ENCODE results near the gene FOSL2.

FOSL2 gene

GRCh38 chr2:28397043-28397381 is 4.4 kb downstream of the FOSL2 start:
- no peak for DNase-seq

- no peak for DNase-seq
Measured at GRCh38 chr2:28398101-28398834, 5.6 kb downstream of the FOSL2 start.

GRCh38 chr2:28399289-28399688 is 6.6 kb downstream of the FOSL2 start:
- no peak for DNase-seq

GRCh38 chr2:28399956-28400355 is 7.3 kb downstream of the FOSL2 start:
- no peak for DNase-seq

- no peak for DNase-seq
Measured at GRCh38 chr2:28400419-28400818, 7.8 kb downstream of the FOSL2 start.

- DNase-seq: no peak
Measured at GRCh38 chr2:28400921-28401320, 8.3 kb downstream of the FOSL2 start.

- DNase-seq: no peak
Measured at GRCh38 chr2:28401411-28401810, 8.8 kb downstream of the FOSL2 start.

GRCh38 chr2:28401948-28402550 is 9.4 kb downstream of the FOSL2 start:
- no peak for DNase-seq

- DNase-seq: no peak
Measured at GRCh38 chr2:28403370-28403956, 10.8 kb downstream of the FOSL2 start.

- no peak for DNase-seq
Measured at GRCh38 chr2:28404086-28404485, 11.4 kb downstream of the FOSL2 start.

- no peak for DNase-seq
Measured at GRCh38 chr2:28405537-28405936, 12.9 kb downstream of the FOSL2 start.

- no peak for DNase-seq
Measured at GRCh38 chr2:28406276-28407096, 13.8 kb downstream of the FOSL2 start.

GRCh38 chr2:28407131-28407975 is 14.7 kb downstream of the FOSL2 start:
- no peak for DNase-seq

GRCh38 chr2:28407976-28408690 is 15.5 kb downstream of the FOSL2 start:
- no peak for DNase-seq

- DNase-seq: no peak
Measured at GRCh38 chr2:28408764-28409599, 16.3 kb downstream of the FOSL2 start.

- no peak for DNase-seq
Measured at GRCh38 chr2:28411166-28411755, 18.6 kb downstream of the FOSL2 start.

- DNase-seq: no peak
Measured at GRCh38 chr2:28411956-28412609, 19.4 kb downstream of the FOSL2 start.

GRCh38 chr2:28412625-28413151 is 20.0 kb downstream of the FOSL2 start:
- DNase-seq: no peak

- no peak for DNase-seq
Measured at GRCh38 chr2:28413152-28413898, 20.7 kb downstream of the FOSL2 start.

Data from cerebellar nuclear complex (tissue), 1 donor.